SK-N-MC (cell line): Measurements from ENCODE around the gene CTPS2.

ENCODE experiments used
- DNase-seq: peaks from one replicate; pipeline ENCODE4 v3.0.0-alpha.2; 2011; ENCODE audit warnings: low read depth, low spot score
- H3K27ac ChIP-seq: fragments of 200-600 bp; sonication (generic); 2 replicates; pipeline ENCODE4 v1.5.1; 2016; ENCODE audit warnings: mixed run types
- H3K36me3 ChIP-seq: fragments of 200-600 bp; sonication (generic); 2 replicates; pipeline ENCODE4 v1.6.1; 2017; ENCODE audit warnings: antibody characterized with exemption, low read length, mixed read lengths; ENCODE audit not compliant: insufficient read depth
- H3K4me3 ChIP-seq: fragments of 200-600 bp; sonication (generic); 2 replicates; pipeline ENCODE4 v1.5.1; 2016
- H3K9ac ChIP-seq: fragments of 200-600 bp; sonication (generic); 2 replicates; pipeline ENCODE4 v1.8.0; 2017; ENCODE audit warnings: mixed run types, mixed read lengths; ENCODE audit not compliant: insufficient read length
- H3K9me3 ChIP-seq: fragments of 200-600 bp; sonication (generic); 2 replicates; pipeline ENCODE4 v1.6.1; 2017; ENCODE audit warnings: low read depth, mild to moderate bottlenecking, antibody characterized with exemption, low read length, moderate library complexity, mixed read lengths
- EZH2 ChIP-seq: fragments of 200-600 bp; sonication (generic); IDR thresholded peaks from one replicate; pipeline ENCODE4 v1.6.1; 2017; ENCODE audit warnings: antibody characterized with exemption
- FOXP2 ChIP-seq: optimal IDR thresholded peaks from 2 replicates; pipeline ENCODE3; 2011; ENCODE audit warnings: mild to moderate bottlenecking, moderate library complexity; ENCODE audit not compliant: insufficient read depth; ENCODE audit errors: extremely low read length, control extremely low read depth
- POLR2AphosphoS5 ChIP-seq: IDR thresholded peaks from 2 replicates; pipeline ENCODE4 v1.6.1; 2012; ENCODE audit warnings: mild to moderate bottlenecking, low read depth, low read length, borderline replicate concordance

Gene CTPS2

GRCh38 chrX:16671005-16671404 lies 41.5 kb downstream of the CTPS2 start:
- Histone ChIP-seq H3K4me3 (no peak overlapping the region), H3K36me3 (no peaks in the 10 kb centered on the region), H3K9me3 (no peaks in the 10 kb centered on the region), H3K27ac (no peak overlapping the region), H3K9ac (no peak overlapping the region)
- TF ChIP-seq EZH2 (no peak), POLR2AphosphoS5 (no peak), FOXP2 (no peak)
- peak; percentile 34 for DNase-seq

DNA sequence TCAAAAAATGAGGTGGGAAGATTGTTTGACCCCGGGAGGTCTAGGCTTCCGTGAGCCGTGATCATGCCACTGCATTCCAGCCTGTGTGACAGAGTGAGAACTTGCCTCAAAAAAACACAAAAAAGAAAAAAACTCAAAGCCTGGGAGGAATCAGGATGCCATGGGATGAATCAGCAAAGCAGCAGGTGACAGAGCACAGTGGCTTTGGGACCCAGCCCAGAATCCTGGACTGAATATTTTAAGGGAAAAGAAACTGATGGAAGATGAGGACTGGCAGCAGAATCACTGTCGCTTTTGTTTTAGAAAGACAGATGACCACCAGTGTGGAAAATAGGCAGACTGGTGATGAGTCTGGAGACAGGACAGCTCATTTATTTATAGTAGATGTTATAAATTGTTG lies 45.9 kb downstream of the CTPS2 start:
- H3K9me3 ChIP-seq = no peaks in the 10 kb centered on the region
- H3K27ac ChIP-seq = no peak overlapping the region
- H3K9ac ChIP-seq = no peak overlapping the region
- no peak overlapping the region for H3K4me3 ChIP-seq
- DNase-seq = no peak
- TF ChIP-seq EZH2 (no peak), FOXP2 (no peak), POLR2AphosphoS5 (no peak)
- H3K36me3 ChIP-seq = no peaks in the 10 kb centered on the region

GRCh38 chrX:16665089-16665488 lies 47.4 kb downstream of the CTPS2 start:
- no peak for DNase-seq
- TF ChIP-seq EZH2 = no peak
- TF ChIP-seq FOXP2 = no peak
- TF ChIP-seq POLR2AphosphoS5 = no peak
- H3K9me3 ChIP-seq = no peaks in the 10 kb centered on the region
- no peak overlapping the region for H3K4me3 ChIP-seq
- no peak overlapping the region for H3K27ac ChIP-seq
- H3K36me3 ChIP-seq = no peaks in the 10 kb centered on the region
- H3K9ac ChIP-seq = no peak overlapping the region

DNA sequence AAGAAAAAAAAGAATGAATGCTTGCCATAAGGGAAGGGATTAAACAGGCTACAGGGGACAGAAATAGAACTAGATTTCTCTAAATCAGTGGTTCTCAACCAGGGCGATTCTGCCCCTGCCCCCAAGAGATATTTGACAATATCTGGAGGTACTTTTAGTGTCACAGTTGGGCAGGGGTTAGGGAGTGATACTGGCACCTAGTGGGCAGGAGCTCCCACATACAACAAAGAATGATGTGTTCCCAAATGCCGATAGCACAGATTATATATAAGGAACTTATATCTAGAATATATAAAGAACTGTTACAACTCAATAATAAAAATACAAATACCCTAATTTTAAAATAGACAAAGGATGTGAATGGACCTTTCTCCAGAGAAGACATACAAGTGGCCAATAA lies 47.8 kb downstream of the CTPS2 start:
- no peak overlapping the region for H3K27ac ChIP-seq
- TF ChIP-seq EZH2 = no peak
- no peaks in the 10 kb centered on the region for H3K9me3 ChIP-seq
- H3K36me3 ChIP-seq = no peaks in the 10 kb centered on the region
- no peak for DNase-seq
- no peak overlapping the region for H3K9ac ChIP-seq
- no peak overlapping the region for H3K4me3 ChIP-seq

DNA sequence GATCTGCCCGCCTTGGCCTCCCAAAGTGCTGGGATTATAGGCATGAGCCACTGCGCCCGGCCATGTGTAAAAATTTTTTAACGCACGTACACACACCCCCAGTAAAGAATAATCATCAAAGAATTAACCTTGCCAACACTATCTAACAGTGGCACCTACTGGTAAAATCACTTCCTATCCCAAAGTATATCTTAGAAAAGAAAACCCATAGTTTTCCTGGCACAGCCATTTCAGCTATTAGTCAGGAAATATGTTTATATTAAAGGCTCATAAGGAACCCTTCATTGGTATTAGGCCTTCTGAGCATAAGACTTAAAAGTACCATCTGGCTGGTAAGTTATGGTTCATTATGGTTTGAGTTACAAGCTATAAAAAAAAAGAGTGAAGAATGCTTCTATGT lies 48.4 kb downstream of the CTPS2 start:
- Histone ChIP-seq H3K27ac (no peak overlapping the region), H3K9ac (no peak overlapping the region), H3K9me3 (no peaks in the 10 kb centered on the region), H3K4me3 (no peak overlapping the region), H3K36me3 (no peaks in the 10 kb centered on the region)
- no peak for DNase-seq
- TF ChIP-seq FOXP2 (no peak), POLR2AphosphoS5 (no peak), EZH2 (no peak)

GRCh38 chrX:16662402-16662801 lies 50.1 kb downstream of the CTPS2 start:
- Histone ChIP-seq H3K27ac (no peak overlapping the region), H3K4me3 (no peak overlapping the region), H3K36me3 (no peaks in the 10 kb centered on the region), H3K9me3 (no peaks in the 10 kb centered on the region), H3K9ac (no peak overlapping the region)
- TF ChIP-seq EZH2 = no peak
- TF ChIP-seq FOXP2 = no peak
- no peak for TF ChIP-seq POLR2AphosphoS5
- no peak for DNase-seq

DNA sequence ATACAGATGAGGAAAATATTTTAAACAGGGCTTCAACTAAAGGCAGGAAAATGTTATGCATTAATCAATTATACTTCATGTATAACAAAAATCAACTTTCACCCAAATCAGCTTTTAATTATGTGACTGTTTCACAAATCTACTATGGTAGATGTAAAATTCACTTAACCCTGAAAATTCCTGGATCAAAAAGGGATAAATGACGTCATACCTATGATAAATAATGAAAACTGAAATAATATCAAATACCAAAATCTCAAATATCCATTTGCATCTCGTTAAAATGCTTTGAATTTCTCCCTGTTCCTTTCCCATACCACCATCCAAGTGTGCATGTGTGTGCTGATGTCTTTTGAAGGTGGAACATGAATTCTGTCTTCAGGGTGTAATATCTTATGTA lies 51.0 kb downstream of the CTPS2 start:
- H3K27ac ChIP-seq = no peak overlapping the region
- no peak for TF ChIP-seq EZH2
- no peaks in the 10 kb centered on the region for H3K9me3 ChIP-seq
- no peak overlapping the region for H3K4me3 ChIP-seq
- no peak overlapping the region for H3K9ac ChIP-seq
- no peaks in the 10 kb centered on the region for H3K36me3 ChIP-seq
- DNase-seq = no peak

DNA sequence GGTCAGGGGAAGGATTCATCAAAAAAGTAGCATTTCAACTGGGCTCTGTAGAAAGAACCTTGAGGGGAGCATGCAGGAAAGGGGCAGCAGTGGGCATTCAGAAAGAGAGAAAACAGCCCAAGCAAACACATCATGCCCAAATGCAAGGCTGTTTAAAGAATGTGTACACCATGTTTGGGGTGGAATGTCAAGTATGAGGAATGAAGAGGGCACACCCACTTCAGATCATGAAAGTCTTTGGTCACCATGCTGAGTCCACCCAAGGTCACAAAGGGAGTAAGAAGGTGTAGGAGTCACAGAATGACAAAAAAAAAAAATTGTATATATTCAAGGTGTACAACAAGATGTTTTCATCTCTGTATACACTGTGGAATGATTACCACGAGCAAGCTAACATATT lies 53.1 kb downstream of the CTPS2 start:
- Histone ChIP-seq H3K9me3 (no peaks in the 10 kb centered on the region), H3K27ac (no peak overlapping the region), H3K36me3 (no peaks in the 10 kb centered on the region), H3K9ac (no peak overlapping the region), H3K4me3 (no peak overlapping the region)
- DNase-seq = no peak
- no peak for TF ChIP-seq FOXP2
- no peak for TF ChIP-seq POLR2AphosphoS5
- no peak for TF ChIP-seq EZH2

DNA sequence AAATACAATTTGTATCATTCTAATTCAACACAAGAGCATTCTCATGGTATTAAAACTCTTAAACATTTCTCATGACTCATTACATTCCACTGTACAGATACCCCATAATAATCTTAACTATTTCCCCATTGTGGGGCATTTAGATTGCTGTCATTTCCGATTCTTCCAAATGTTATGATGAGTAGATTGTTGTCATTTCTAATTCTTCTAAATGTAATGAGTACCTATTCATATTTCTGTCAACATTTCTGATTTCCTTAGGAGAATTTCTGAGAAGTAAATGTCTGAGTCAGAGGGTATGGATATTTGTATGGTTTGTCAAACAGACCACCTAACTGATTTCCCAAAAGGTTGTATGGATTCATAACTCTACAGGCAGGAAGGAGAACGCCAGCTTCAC lies 54.2 kb downstream of the CTPS2 start:
- Histone ChIP-seq H3K4me3 (no peak overlapping the region), H3K9me3 (no peaks in the 10 kb centered on the region), H3K27ac (no peak overlapping the region), H3K36me3 (no peaks in the 10 kb centered on the region), H3K9ac (no peak overlapping the region)
- TF ChIP-seq EZH2 = no peak
- no peak for TF ChIP-seq POLR2AphosphoS5
- no peak for TF ChIP-seq FOXP2
- no peak for DNase-seq
